Measurements from ENCODE around the gene THSD4.

DNA sequence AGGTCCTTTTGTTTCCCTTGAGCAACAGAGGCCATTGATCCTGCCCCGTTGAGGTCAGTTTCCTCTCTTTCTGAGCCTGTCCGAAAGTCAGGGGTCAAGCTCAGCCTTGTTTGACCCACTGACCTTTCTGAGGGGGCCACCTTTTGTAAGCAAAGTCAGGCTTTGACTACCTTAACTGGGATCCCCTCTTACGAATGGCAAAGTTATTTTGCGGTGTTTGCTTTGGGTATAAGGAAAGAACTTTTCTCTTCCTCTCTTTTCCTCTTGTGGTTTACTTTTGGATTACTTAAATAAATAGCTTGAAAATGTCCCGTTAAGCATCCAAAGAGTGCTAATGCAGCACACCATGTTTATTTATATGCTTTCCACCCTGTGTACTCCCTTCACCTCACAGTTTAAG, 340.6 kb downstream of the THSD4 start:
- TF ChIP-seq CTCF (conservative IDR thresholded peaks at IDR 0.05; ENCODE audit: low read length) = no peak
- TF ChIP-seq EZH2phosphoT487 (IDR thresholded peaks at IDR 0.05; ENCODE audit: borderline replicate concordance, low read depth, low read length) = no peak
